Measurements from ENCODE around the gene PAK1. TPM values are rescaled to one million over a fixed set of nuclear protein-coding genes. Genes with fewer than 3 reads are reported as not detected.

PAK1 gene
- total and polyA plus RNA-seq, 2 of the 8 experiments (the other 6 are each of a cell fraction or from before 2014, with no cell fraction given): 87.7 to 151 TPM

GRCh38 chr11:77508019-77508418 lies 34.1 kb upstream of the PAK1 start:
- Histone ChIP-seq H3K9ac (replicated peaks in 1 of 4; ENCODE audit: extremely low read depth in 1 of 4, low read depth in 3 of 4, low read length in 3 of 4) (no peak overlapping the region), H3K23me2 (ENCODE audit: low read depth, low read length) (peaks cover 2% of the 10 kb centered on the region; the same call in 1 of the 2 replicates), H3K4me2 (ENCODE audit: insufficient read depth in 1 of 2, low read depth in 2 of 2, low read length in 2 of 2) (no peak overlapping the region), H3K18ac (ENCODE audit: extremely low read depth, low read length) (no peak overlapping the region), H2AFZ (ENCODE audit: low read length) (no peak overlapping the region), H3K23ac (ENCODE audit: insufficient read length) (no peak overlapping the region), H2BK12ac (ENCODE audit: low read depth, low read length) (no peak overlapping the region), H3K14ac (ENCODE audit: insufficient read length) (no peak overlapping the region), H2BK120ac (replicated peaks; ENCODE audit: low read depth, low read length) (no peak overlapping the region), H3K27ac (ENCODE audit: low read depth, low read length) (no peak overlapping the region), H3K56ac (replicated peaks; ENCODE audit: insufficient read length, low read depth, low read length) (no peak overlapping the region), H3K9me3 (ENCODE audit: insufficient read depth in 2 of 2, low read depth in 1 of 2, low read length in 1 of 2) (no peaks in the 10 kb centered on the region), H4K5ac (ENCODE audit: insufficient read length, low read depth, low read length) (no peak overlapping the region), H2BK15ac (ENCODE audit: low read length) (no peak overlapping the region), H3K4ac (replicated peaks; ENCODE audit: insufficient read length, low read depth, low read length) (no peak overlapping the region), H3K36me3 (ENCODE audit: control insufficient read depth in 2 of 4, insufficient read depth in 4 of 4, low read length in 3 of 4) (no peaks in the 10 kb centered on the region), H4K91ac (replicated peaks; ENCODE audit: insufficient read length, low read length) (no peak overlapping the region), H4K8ac (ENCODE audit: extremely low read depth, insufficient read depth, low read length) (no peak overlapping the region), H3K27me3 (replicated peaks in 1 of 4; ENCODE audit: control insufficient read depth in 3 of 4, extremely low read depth in 1 of 4, insufficient read depth in 3 of 4, low read length in 3 of 4) (no peaks in the 10 kb centered on the region), H2BK20ac (ENCODE audit: low read length) (no peak overlapping the region), H2BK5ac (ENCODE audit: low read depth, low read length) (no peak overlapping the region), H3K4me3 (ENCODE audit: extremely low read depth in 1 of 4, insufficient read depth in 2 of 4, low read depth in 3 of 4, low read length in 4 of 4) (no peak overlapping the region), H3K4me1 (replicated peaks in 1 of 4; ENCODE audit: control insufficient read depth in 3 of 4, insufficient read depth in 4 of 4, low read length in 3 of 4) (peaks cover 0 to 5% (median 3%) of the 10 kb centered on the region in 4 experiments; a peak in 2 of 7 replicates), H3K79me1 (ENCODE audit: low read depth, low read length) (no peaks in the 10 kb centered on the region), H4K20me1 (replicated peaks in 1 of 2; ENCODE audit: control insufficient read depth in 1 of 2, insufficient read depth in 2 of 2, low read length in 2 of 2) (no peaks in the 10 kb centered on the region), H3K79me2 (ENCODE audit: control insufficient read depth in 1 of 2, insufficient read depth in 2 of 2, low read length in 2 of 2) (no peaks in the 10 kb centered on the region), H2AK5ac (ENCODE audit: low read depth, low read length) (no peak overlapping the region)
- ChIA-PET POLR2A (ENCODE audit: partially characterized antibody) (interaction anchor here (1.3 kb wide), 1 partner anchor 17 kb away, joined by 4 read pairs; no protein-coding TSS in a partner anchor), CTCF (ENCODE audit: partially characterized antibody) (interaction anchor here (1.2 to 3.2 kb wide), 2 partner anchors 22 to 23 kb away, joined by 3 to 7 read pairs; no protein-coding TSS in a partner anchor)
- TF ChIP-seq EZH2 (IDR thresholded peaks at IDR 0.05; ENCODE audit: low read depth, low read length, severe bottlenecking) (no peak), CTCF (IDR thresholded peaks at IDR 0.05; ENCODE audit: control extremely low read depth in 1 of 3, insufficient read depth in 1 of 3, low read depth in 1 of 3, low read length in 3 of 3) (peak in 1 of 3 experiments; percentile 4; a peak in 1 of 4 replicates), TEAD4 (IDR thresholded peaks at IDR 0.05; ENCODE audit: low read depth, low read length) (no peak)
- peak; percentile 7 for FAIRE-seq
- WGBS, 2 experiments (ENCODE audit: extremely low coverage in 1 of 2, insufficient coverage in 1 of 2, insufficient read length in 1 of 2, insufficient replicate concordance in 2 of 2, low coverage in 1 of 2, low lambda C conversion rate in 2 of 2, missing lambda C conversion rate in 1 of 2): 83% methylated on average over 2 of the region's 2 CpGs; no CpG with 5 or more reads in 1 of the 2 experiments
- DNase-seq (ENCODE audit: low read depth in 1 of 2, low spot score in 2 of 2): no peak
